HEK293 (cell line): Measurements from ENCODE around the gene PARP1.

ENCODE experiments used
- CTCF ChIP-seq: fragments of 450-650 bp; formaldehyde crosslinking; IDR thresholded peaks from 2 replicates; pipeline ENCODE4 v1.5.1; 2016; ENCODE audit warnings: missing biosample characterization, missing genetic modification characterization
- HOXA7 ChIP-seq: sonication (generic); formaldehyde crosslinking; IDR thresholded peaks from 2 replicates; pipeline ENCODE4 v1.8.1; 2022; ENCODE audit warnings: missing genetic modification reagents, borderline replicate concordance
- SETDB1 ChIP-seq: IDR thresholded peaks from one replicate; pipeline ENCODE4 v1.6.1; 2017; ENCODE audit warnings: mild to moderate bottlenecking, low read length, moderate library complexity, mixed read lengths; ENCODE audit not compliant: insufficient read length
- SP2 ChIP-seq: fragments of 450-650 bp; formaldehyde crosslinking; IDR thresholded peaks from 2 replicates; pipeline ENCODE4 v1.5.1; 2016; ENCODE audit warnings: missing biosample characterization, missing genetic modification characterization
- TRIM28 ChIP-seq: IDR thresholded peaks from 2 replicates; pipeline ENCODE4 v1.6.1; 2011; ENCODE audit warnings: low read length, control low read depth, borderline replicate concordance
- ZNF311 ChIP-seq: fragments of 450-650 bp; formaldehyde crosslinking; IDR thresholded peaks from 2 replicates; pipeline ENCODE4 v1.5.1; 2017; ENCODE audit warnings: missing biosample characterization, missing genetic modification characterization, borderline replicate concordance
- ZNF792 ChIP-seq: fragments of 450-650 bp; formaldehyde crosslinking; IDR thresholded peaks from 2 replicates; pipeline ENCODE4 v1.5.1; 2016; ENCODE audit warnings: missing biosample characterization, missing genetic modification characterization
- ZXDB ChIP-seq: fragments of 450-650 bp; formaldehyde crosslinking; IDR thresholded peaks from 2 replicates; pipeline ENCODE4 v1.5.1; 2016; ENCODE audit warnings: missing biosample characterization, missing genetic modification characterization

- TF ChIP-seq TRIM28: no peak
- TF ChIP-seq CTCF: no peak
- TF ChIP-seq ZNF311 (tag by site-specific recombination): no peak
- TF ChIP-seq SP2: no peak
- no peak for TF ChIP-seq SETDB1
- TF ChIP-seq HOXA7 (CRISPR knock-in tag): no peak
- TF ChIP-seq ZNF792 (tag by site-specific recombination): no peak
- TF ChIP-seq ZXDB: no peak
Observed at GRCh38 chr1:226388131-226388530, 19.8 kb downstream of the PARP1 start.
